NCI-H2227 (cell line): ENCODE data around the gene NOL12.
A peak's percentile ranks its signal among the peaks of the same experiment; 100 is the strongest.

Experiments used
- DNase-seq: peaks from one replicate; lab custom pipeline; 2025; ENCODE audit not compliant: unreplicated experiment; lab: John Stamatoyannopoulos, UW

NOL12 gene

DNA sequence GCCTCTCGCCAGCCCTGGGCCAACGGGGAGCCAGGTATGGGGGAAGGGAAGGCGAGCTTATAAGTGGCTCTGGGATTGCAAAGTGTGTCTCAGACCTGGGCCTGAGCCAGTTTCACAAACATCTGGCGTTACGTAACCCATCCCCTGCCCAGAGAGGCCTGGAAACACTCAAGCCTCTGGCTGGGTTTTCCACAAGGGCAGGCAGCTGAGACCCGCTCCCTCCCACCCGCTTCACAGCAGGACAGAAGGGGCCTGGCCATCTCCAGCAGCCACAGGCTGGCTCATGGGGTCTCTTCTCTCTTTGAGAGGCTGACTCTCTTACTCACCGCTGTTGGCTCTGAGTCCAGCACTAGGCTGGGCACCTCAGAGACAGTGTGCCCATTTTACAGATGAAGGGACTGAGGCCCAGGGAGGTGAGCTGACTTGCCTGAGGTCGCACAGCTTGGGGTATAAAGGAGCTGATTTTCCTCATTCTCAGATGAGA is 55.2 kb downstream of the NOL12 start:
- peak; percentile 79 for DNase-seq

DNA sequence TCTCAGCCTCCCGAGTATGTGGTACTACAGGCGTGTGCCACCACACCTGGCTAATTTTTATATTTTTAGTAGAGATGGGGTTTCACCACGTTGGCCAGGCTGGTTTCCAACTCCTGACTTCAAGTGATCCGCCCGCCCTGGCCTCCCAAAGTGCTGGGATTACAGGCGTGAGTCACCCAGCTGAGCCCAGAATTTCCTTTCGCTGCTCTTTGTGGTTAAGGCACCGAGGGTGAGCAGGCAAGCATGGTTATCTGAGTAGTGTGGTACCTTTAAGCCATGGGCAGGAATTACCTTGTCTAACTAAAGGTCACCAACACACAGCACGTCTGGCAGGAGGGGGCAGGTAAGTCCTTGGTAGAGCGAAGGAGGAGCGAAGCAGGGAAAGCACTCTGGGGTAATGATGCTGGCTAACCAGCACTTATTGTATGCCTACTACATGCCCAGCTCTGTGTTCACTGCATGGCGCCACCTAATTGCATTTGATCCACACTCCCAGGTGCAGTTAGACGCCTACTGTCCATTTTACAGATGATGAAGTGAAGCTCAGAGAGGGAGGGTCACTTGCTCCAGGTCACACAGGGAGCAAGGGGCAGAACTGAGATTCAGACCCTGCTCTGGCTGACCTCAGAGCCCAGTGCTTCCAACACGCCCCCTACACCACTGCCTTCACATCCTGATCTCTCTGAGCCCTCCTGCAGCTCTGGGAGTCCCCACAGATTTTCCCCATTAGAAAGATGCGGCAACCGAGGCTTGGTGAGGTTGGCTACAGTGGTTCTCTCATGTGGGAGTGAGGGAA is 56.4 kb downstream of the NOL12 start:
- no peak for DNase-seq
